GM19438 (cell line): ENCODE measurements around the gene MUTYH.
"Not testable (repeated sequence)": the region's sequence is repeated elsewhere in the genome, so short reads cannot be mapped to it uniquely, and the experiment has no call there.

Experiments used
- ATAC-seq: cut with Tn5 transposase; IDR thresholded peaks from one replicate; pipeline ENCODE4 v1.9.1; 2021; ENCODE audit warnings: low read depth; ENCODE audit not compliant: unreplicated experiment

Gene MUTYH

GRCh38 chr1:45339789-45340558, at the start of gene MUTYH, which contains the start of gene TOE1:
Gene MUTYH, minus strand, starts transcription at chr1:45340440. Its CDS starts 5,935 bp downstream, at chr1:45334505.
Gene TOE1, plus strand, starts transcription at chr1:45340170. Its CDS starts 83 bp downstream, at chr1:45340253.
- ATAC-seq: peak; percentile 80

DNA sequence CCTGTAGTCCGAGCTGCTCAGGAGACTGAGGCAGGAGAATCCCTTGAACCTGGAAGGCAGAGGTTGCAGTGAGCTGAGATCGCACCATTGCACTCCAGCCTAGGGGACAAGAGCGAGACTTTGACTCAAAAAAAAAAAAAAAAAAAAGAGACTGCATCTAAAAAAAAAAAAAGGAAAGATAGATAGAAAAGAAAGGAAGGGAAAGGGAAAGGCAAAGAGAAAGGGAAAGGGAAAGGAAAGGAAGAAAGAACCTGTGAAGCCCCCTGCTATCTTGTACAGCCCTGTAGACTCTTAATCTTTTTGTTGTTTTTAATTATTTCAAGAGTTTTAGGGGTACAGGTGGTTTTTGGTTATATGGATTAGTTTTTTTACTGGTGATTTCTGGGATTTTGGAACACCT, 46.0 kb upstream of the MUTYH start:
- ATAC-seq: no peak

DNA sequence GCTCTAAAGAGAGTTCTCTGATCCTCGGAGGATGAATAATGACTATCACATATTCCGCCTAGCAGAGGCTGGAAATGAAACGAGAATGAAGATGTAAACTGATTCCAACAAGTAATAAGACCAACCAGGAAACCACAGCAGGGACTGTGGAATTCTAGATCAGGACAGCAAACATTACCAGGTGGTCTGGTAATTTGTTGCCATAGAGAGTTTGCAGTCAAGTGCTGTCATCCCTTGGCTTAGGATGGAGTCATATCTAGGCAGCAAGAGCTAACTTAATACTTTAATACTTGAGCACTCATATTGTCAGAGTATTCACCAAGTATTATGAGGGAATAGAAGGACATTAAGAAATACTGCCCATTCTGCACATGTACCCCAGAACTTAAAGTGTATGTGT, 45.1 kb upstream of the MUTYH start:
- no peak for ATAC-seq

- not testable (repeated sequence) for ATAC-seq
Observed at GRCh38 chr1:45384213-45384612, 44.0 kb upstream of the MUTYH start.

DNA sequence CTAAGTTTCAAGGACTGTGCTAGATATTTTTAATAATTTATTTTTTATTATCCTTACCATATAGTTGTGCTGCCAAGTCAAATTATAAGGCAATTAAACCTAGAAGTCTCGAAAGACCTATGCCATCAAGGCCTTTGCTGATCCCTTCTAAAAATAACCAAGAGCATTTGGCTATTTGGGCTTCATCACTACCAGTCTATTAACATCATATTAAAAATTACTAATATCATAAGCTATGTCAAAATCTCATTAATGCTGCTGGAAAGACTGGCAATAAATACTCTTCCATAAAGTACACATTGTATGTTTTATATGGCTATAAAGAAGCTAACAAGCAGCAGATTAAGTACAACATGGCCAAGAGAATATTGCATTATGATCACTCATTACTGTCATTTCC, 43.0 kb upstream of the MUTYH start:
- no peak for ATAC-seq

DNA sequence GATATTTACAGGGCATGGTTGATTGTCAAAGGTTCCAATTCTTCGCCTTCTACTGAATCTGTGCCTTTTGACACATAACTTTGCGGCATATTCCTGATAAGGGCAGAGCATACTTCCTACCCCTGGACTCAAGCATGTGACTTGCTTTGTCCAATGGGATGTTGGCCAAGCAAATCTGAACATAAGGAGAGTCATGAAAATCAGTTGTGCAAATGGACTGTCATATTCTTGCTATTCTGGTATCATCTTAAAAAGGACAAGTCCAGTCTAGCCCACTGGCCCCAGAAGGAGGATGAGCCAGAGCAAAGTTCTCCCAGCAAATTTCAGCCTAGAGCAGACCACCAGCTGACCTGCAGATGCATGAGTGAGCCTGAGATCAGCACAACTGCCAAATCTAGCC, 41.0 kb upstream of the MUTYH start:
- no peak for ATAC-seq

DNA sequence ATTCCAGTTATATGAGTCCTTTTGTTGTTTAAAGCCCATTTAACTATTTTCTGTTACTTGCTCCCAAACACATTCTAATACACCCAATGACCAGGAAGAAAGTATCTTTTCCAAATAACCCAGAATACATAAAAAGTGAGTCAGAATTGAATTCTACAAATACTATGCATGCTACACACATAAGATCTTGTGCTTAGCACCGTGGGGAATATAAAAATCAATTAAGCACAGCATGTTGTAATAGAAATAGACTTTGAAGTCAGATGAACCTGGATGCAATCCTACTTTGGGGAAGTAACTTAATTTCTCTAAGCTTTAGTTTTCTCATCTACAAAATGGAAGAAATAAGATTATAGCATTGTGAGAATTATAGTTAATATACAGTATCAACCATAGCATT, 40.5 kb upstream of the MUTYH start:
- no peak for ATAC-seq

- ATAC-seq: no peak
Observed at GRCh38 chr1:45380125-45380524, 39.9 kb upstream of the MUTYH start.

- no peak for ATAC-seq
Observed at GRCh38 chr1:45379524-45379923, 39.3 kb upstream of the MUTYH start.

DNA sequence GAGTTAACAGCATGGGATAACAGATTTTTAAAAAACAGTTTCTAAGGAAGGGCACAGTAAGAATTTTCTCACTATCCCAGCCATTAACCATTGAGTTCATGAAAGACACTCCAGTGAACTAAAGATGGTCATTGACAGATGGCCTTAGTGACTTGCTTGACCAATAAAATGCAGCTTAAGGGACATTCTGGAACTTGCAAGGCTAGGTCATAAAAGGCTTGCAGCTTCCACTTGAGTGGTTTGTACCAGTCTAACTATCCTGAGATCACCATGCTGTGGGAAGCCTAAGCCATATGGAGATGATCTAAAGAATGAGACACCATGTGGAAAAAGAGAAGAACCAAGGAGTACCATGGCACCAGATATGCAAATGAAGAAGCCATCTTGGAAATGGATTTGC, 37.9 kb upstream of the MUTYH start:
- no peak for ATAC-seq

GRCh38 chr1:45375104-45376090, 35.2 kb upstream of the MUTYH start:
- no peak for ATAC-seq

DNA sequence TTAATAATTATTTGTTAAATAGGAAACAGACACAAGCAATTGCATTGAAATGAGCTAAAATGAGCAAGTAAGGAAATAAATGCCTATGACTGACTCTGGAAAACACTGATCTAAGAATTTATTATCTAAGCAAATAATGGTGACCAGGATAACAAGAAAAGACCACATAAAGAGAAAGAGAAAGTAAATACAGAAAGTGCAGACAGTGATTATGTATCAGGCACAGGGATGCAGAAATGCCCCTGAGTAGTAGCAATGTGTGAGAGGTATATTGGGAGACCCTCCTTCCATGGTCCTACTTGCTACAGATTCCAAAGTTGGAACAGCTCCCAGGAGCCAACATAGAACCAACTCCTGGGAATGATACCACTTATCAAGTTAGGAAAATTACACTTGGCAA, 33.3 kb upstream of the MUTYH start:
- no peak for ATAC-seq

DNA sequence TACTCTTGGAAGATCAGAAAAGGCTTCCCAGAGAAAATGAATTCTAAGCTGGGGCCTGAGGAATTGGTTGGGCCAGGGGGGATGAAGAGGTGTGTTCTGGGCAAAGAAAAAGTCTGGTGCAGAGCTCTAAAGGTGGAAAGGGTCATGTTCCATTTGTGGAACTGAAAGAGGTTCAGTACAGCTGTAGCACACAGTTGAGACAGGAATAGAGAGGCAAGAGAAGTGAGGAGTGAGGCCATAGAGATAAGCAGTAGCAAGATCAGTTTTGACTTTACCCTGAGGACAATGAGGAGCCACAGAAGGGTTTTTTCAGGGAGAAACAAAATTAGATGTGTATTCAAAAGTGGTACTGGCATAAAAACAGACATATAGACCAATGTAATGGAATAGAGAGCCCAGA, 30.3 kb upstream of the MUTYH start:
- no peak for ATAC-seq

DNA sequence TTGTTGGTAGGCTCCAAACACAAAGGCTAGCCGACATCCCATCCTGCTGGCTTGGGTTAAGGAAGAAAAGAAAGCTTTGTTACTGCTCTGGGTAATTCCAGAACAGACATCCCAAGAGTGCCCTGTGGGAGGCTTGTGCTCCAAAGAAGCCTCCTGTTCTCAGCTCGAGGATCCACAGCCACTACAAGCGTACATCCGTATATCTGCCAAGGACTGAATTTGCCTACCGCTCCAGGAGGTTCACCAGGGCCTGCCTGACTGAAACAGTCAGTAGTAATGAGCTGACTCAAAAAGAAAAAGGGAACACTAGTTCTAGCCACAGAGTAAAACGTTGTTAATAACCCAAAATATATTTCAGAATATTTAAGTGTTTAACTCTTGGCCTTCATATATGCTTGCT, 24.8 kb upstream of the MUTYH start:
- ATAC-seq: no peak

- ATAC-seq: no peak
Observed at GRCh38 chr1:45364294-45364693, 24.1 kb upstream of the MUTYH start.

GRCh38 chr1:45360981-45361380, 20.7 kb upstream of the MUTYH start:
- ATAC-seq: not testable (repeated sequence)

- ATAC-seq: no peak
Observed at GRCh38 chr1:45359882-45360513, 19.8 kb upstream of the MUTYH start.

GRCh38 chr1:45356186-45356585, 15.9 kb upstream of the MUTYH start:
- ATAC-seq: no peak

DNA sequence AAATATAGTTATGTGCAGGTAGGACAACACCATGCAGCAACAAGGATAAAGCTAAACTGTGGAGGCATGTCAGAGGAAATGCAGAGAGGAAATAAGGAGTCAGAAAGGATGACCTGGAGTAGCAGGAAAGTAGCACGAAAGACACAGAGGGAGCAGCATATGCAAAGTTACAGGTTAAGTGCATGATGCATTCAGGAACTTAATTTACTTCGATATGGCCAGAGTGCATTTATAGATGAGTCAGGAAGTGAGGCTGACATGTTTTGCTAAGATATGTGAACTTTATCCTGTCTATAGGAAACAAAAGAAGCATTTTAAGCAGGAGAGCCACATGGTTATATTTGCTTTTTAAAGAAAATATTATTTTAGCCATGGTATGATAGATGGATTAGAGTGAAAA, 15.4 kb upstream of the MUTYH start:
- ATAC-seq: no peak

DNA sequence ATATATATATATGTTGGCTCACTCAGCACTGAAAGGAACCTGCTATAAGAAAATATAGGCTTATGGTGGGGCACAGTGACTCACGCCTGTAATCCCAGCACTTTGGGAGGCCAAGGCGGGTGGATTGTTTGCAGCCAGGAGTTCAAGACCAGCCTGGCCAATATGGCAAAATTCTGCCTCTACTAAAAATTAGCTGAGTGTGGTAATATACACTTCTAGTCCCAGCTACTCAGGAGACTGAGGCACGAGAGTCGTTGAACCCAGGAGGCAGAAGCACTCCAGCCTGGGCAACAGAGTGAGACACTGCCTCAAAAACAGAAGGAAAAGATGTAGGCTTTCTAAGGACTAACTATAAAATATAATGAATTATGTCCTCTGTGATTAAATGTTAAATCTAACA, 14.6 kb upstream of the MUTYH start:
- no peak for ATAC-seq

GRCh38 chr1:45353685-45354084, 13.4 kb upstream of the MUTYH start:
- ATAC-seq: no peak
